Neural cell (in vitro differentiated cells): ENCODE measurements around the gene ST6GALNAC4. TPM values are rescaled to one million over a fixed set of nuclear protein-coding genes. Genes with fewer than 3 reads are reported as not detected.

Source experiments
- H2AFZ ChIP-seq: fragments of 200-600, 300-800 bp; sonication (generic), shearing (Covaris generic); 2 replicates; pipeline ENCODE4 v1.6.0; 2014; ENCODE audit warnings: low read depth, mild to moderate bottlenecking, antibody characterized with exemption, low read length, moderate library complexity
- H3F3A ChIP-seq: fragments of 200-600 bp; shearing (Covaris generic); 2 replicates; pipeline ENCODE4 v1.6.1; 2016; ENCODE audit warnings: mild to moderate bottlenecking, moderate library complexity, mixed read lengths, antibody characterized with exemption, low read length; ENCODE audit not compliant: insufficient read depth, poor library complexity, severe bottlenecking
- H3K27ac ChIP-seq: fragments of 200-600, 300-800 bp; sonication (generic), shearing (Covaris generic); 2 replicates; pipeline ENCODE4 v1.5.1; 2014; ENCODE audit warnings: mild to moderate bottlenecking, low read length, moderate library complexity
- H3K27me3 ChIP-seq: fragments of 300-800, 200-600 bp; sonication (generic), shearing (Covaris generic); 2 replicates; pipeline ENCODE4 v1.6.0; 2014; ENCODE audit warnings: mild to moderate bottlenecking, low read depth, low read length, moderate library complexity; ENCODE audit not compliant: insufficient read depth
- H3K36me3 ChIP-seq: fragments of 300-800, 200-600 bp; sonication (generic), shearing (Covaris generic); 2 replicates; pipeline ENCODE4 v1.5.1; 2014; ENCODE audit warnings: mild to moderate bottlenecking, antibody characterized with exemption, low read length, moderate library complexity; ENCODE audit not compliant: insufficient read depth
- H3K4me2 ChIP-seq: fragments of 300-800, 200-600 bp; sonication (generic), shearing (Covaris generic); 2 replicates; pipeline ENCODE4 v1.6.0; 2014; ENCODE audit warnings: mild to moderate bottlenecking, low read length
- H3K4me3 ChIP-seq: fragments of 300-800, 200-600 bp; sonication (generic), shearing (Covaris generic); 2 replicates; pipeline ENCODE4 v1.5.1; 2014; ENCODE audit warnings: mild to moderate bottlenecking, low read length, moderate library complexity
- H3K79me2 ChIP-seq: fragments of 200-600 bp; shearing (Covaris generic); replicated peaks from 2 replicates; pipeline ENCODE4 v1.6.0; 2014; ENCODE audit warnings: mild to moderate bottlenecking, low read length, moderate library complexity; ENCODE audit not compliant: insufficient read depth
- H3K9ac ChIP-seq: fragments of 300-800, 200-600 bp; sonication (generic), shearing (Covaris generic); 2 replicates; pipeline ENCODE4 v1.6.1; 2016; ENCODE audit warnings: mild to moderate bottlenecking, low read length, mixed read lengths
- H3K9me2 ChIP-seq: fragments of 200-600 bp; shearing (Covaris generic); 2 replicates; pipeline ENCODE4 v1.6.1; 2016; ENCODE audit warnings: mild to moderate bottlenecking, low read length, mixed read lengths; ENCODE audit not compliant: insufficient read depth
- H3K9me3 ChIP-seq: fragments of 200-600, 300-800 bp; sonication (generic), shearing (Covaris generic); 2 replicates; pipeline ENCODE4 v1.6.1; 2016; ENCODE audit warnings: mild to moderate bottlenecking, mixed run types, low read length, moderate library complexity, mixed read lengths
- H4K20me1 ChIP-seq: fragments of 200-600 bp; shearing (Covaris generic); 2 replicates; pipeline ENCODE4 v1.6.1; 2016; ENCODE audit warnings: mild to moderate bottlenecking, mixed run types; ENCODE audit not compliant: insufficient read depth
- CTCF ChIP-seq: fragments of 450-650 bp; IDR thresholded peaks from 2 replicates; pipeline ENCODE4 v1.5.1; 2014; ENCODE audit warnings: antibody characterized with exemption, mild to moderate bottlenecking, moderate library complexity; ENCODE audit not compliant: poor library complexity, severe bottlenecking
- EP300 ChIP-seq: fragments of 450-650 bp; conservative IDR thresholded peaks from 2 replicates; pipeline ENCODE4 v1.6.1; 2014; ENCODE audit warnings: antibody characterized with exemption, mild to moderate bottlenecking, moderate library complexity; ENCODE audit not compliant: poor library complexity, severe bottlenecking
- SMC3 ChIP-seq: fragments of 450-650 bp; conservative IDR thresholded peaks from 2 replicates; pipeline ENCODE4 v1.6.1; 2014; ENCODE audit warnings: antibody characterized with exemption, mild to moderate bottlenecking, moderate library complexity; ENCODE audit not compliant: poor library complexity
- TAF1 ChIP-seq: IDR thresholded peaks from 2 replicates; pipeline ENCODE4 v1.6.1; 2012; ENCODE audit warnings: low read depth
- polyA plus RNA-seq: library from polyadenylated mRNA; depleted of rRNA; stranded (reverse); fragments of >200 nt; gene quantifications from 2 replicates; pipeline ENCODE4 v1.2.3, GENCODE V29; 2014
- TF ChIP-seq, protein P1 (sequence below): IDR thresholded peaks from 2 replicates; pipeline ENCODE4 v1.6.1; 2012; ENCODE audit warnings: borderline replicate concordance

ST6GALNAC4 gene
- polyA plus RNA-seq, 1 donor from 2014 or later, result 5.9 TPM

GRCh38 chr9:127941062-127941960 lies 24.5 kb upstream of the ST6GALNAC4 start:
- Histone ChIP-seq H3K27me3 (no peaks in the 10 kb centered on the region), H3K27ac (no peak overlapping the region), H4K20me1 (no peaks in the 10 kb centered on the region), H3K4me2 (no peak overlapping the region), H2AFZ (no peak overlapping the region), H3F3A (no peaks in the 10 kb centered on the region), H3K9me3 (no peaks in the 10 kb centered on the region), H3K4me3 (no peak overlapping the region), H3K79me2 (peaks cover 9% of the 10 kb centered on the region), H3K9me2 (no peaks in the 10 kb centered on the region), H3K9ac (no peak overlapping the region), H3K36me3 (no peaks in the 10 kb centered on the region)
- TF ChIP-seq CTCF, result no peak
- no peak for TF ChIP-seq TAF1

DNA sequence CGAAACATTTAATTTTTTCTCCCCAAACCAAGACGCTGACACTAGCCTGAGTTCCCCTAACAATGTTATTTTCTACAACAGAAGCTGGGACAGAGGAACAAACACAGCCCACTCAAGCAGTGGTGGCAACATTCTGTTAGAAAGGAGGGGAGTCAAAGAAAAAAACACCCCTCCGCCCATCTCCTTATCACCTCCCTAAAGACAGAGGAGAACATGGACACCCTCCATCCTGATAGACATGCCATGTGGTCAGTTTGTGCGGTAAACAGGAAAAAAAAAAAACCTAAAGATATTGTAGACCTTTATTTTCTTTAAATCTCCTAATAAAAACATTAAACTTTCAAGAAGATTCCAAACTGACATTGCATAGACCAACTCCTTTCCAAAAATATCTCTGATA lies 23.8 kb upstream of the ST6GALNAC4 start:
- no peak overlapping the region for H3K27ac ChIP-seq
- no peaks in the 10 kb centered on the region for H3K36me3 ChIP-seq

DNA sequence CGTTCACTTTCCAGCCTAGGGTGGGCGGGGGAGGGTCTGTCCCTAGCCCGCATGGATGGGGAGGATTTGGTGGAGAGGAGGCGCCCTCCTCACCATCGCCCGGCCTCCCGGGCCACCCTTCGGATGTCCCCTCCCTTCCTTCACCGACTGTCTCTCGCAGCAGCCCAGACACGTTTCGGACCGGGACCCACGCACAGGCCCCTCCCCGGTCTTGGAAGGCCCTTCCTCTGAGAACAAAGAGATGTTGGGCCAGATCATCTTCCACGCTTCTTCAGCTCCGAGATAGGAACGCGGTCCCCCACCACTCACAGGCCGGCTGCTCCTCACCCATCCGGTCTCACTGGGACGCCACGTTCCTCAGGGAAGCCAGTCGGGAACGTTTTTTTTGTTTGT lies 21.5 kb upstream of the ST6GALNAC4 start:
- no peak for TF ChIP-seq SMC3
- TF ChIP-seq TAF1, result no peak
- TF ChIP-seq, protein P1, sequence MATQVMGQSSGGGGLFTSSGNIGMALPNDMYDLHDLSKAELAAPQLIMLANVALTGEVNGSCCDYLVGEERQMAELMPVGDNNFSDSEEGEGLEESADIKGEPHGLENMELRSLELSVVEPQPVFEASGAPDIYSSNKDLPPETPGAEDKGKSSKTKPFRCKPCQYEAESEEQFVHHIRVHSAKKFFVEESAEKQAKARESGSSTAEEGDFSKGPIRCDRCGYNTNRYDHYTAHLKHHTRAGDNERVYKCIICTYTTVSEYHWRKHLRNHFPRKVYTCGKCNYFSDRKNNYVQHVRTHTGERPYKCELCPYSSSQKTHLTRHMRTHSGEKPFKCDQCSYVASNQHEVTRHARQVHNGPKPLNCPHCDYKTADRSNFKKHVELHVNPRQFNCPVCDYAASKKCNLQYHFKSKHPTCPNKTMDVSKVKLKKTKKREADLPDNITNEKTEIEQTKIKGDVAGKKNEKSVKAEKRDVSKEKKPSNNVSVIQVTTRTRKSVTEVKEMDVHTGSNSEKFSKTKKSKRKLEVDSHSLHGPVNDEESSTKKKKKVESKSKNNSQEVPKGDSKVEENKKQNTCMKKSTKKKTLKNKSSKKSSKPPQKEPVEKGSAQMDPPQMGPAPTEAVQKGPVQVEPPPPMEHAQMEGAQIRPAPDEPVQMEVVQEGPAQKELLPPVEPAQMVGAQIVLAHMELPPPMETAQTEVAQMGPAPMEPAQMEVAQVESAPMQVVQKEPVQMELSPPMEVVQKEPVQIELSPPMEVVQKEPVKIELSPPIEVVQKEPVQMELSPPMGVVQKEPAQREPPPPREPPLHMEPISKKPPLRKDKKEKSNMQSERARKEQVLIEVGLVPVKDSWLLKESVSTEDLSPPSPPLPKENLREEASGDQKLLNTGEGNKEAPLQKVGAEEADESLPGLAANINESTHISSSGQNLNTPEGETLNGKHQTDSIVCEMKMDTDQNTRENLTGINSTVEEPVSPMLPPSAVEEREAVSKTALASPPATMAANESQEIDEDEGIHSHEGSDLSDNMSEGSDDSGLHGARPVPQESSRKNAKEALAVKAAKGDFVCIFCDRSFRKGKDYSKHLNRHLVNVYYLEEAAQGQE, result no peak
- TF ChIP-seq EP300, result no peak

More for the DNA sequence above, 23.8 kb upstream of the ST6GALNAC4 start:
- H3K9ac ChIP-seq, result no peak overlapping the region
- H3K4me3 ChIP-seq, result no peak overlapping the region
- H3K9me2 ChIP-seq, result no peaks in the 10 kb centered on the region
- H4K20me1 ChIP-seq, result no peaks in the 10 kb centered on the region
- TF ChIP-seq TAF1, result no peak
- no peak overlapping the region for H2AFZ ChIP-seq
- H3F3A ChIP-seq, result no peaks in the 10 kb centered on the region
- H3K4me2 ChIP-seq, result no peak overlapping the region
- peaks cover 11% of the 10 kb centered on the region for H3K79me2 ChIP-seq
- no peaks in the 10 kb centered on the region for H3K9me3 ChIP-seq
- no peaks in the 10 kb centered on the region for H3K27me3 ChIP-seq

More for the DNA sequence above, 21.5 kb upstream of the ST6GALNAC4 start:
- H3K79me2 ChIP-seq, result peaks cover 11% of the 10 kb centered on the region
- no peaks in the 10 kb centered on the region for H3F3A ChIP-seq
- H3K36me3 ChIP-seq, result no peaks in the 10 kb centered on the region
- H3K4me3 ChIP-seq, result no peak overlapping the region
- H3K27me3 ChIP-seq, result no peaks in the 10 kb centered on the region
- no peaks in the 10 kb centered on the region for H3K9me3 ChIP-seq
- H3K27ac ChIP-seq, result no peak overlapping the region
- H3K9me2 ChIP-seq, result no peaks in the 10 kb centered on the region
- no peak overlapping the region for H2AFZ ChIP-seq
- no peak overlapping the region for H3K9ac ChIP-seq
- no peak overlapping the region for H3K4me2 ChIP-seq
- no peaks in the 10 kb centered on the region for H4K20me1 ChIP-seq
